ENCODE data around the gene MAML3.

The MAML3 gene

GRCh38 chr4:139756391-139757180 is 397.4 kb downstream of the MAML3 start:
- no peak for DNase-seq (ENCODE audit: low read depth)

GRCh38 chr4:139754938-139755337 is 399.0 kb downstream of the MAML3 start:
- DNase-seq (ENCODE audit: low read depth), result no peak

- DNase-seq (ENCODE audit: low read depth), result no peak
Measured at GRCh38 chr4:139753686-139754085, 400.3 kb downstream of the MAML3 start.

GRCh38 chr4:139749835-139750498 is 404.0 kb downstream of the MAML3 start:
- no peak for DNase-seq (ENCODE audit: low read depth)

DNA sequence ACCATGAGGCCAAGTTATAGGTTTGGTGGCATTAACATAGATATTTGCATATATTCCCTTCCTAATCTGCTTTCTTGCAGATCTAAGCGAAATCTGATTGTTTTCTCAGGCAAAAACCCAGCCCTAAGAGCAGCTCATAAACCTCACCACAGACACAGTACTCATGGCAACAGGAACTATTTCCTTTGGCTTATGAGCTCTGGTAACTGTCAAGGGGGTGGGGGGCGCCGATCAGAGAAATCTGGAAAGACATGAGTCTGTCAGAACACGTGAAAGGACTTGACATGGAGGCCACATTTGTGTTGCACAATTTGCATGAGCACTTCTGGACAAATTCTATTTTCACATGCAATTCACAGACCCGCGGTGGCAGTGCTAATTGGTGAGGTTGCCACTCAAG is 404.6 kb downstream of the MAML3 start:
- no peak for DNase-seq (ENCODE audit: low read depth)

DNA sequence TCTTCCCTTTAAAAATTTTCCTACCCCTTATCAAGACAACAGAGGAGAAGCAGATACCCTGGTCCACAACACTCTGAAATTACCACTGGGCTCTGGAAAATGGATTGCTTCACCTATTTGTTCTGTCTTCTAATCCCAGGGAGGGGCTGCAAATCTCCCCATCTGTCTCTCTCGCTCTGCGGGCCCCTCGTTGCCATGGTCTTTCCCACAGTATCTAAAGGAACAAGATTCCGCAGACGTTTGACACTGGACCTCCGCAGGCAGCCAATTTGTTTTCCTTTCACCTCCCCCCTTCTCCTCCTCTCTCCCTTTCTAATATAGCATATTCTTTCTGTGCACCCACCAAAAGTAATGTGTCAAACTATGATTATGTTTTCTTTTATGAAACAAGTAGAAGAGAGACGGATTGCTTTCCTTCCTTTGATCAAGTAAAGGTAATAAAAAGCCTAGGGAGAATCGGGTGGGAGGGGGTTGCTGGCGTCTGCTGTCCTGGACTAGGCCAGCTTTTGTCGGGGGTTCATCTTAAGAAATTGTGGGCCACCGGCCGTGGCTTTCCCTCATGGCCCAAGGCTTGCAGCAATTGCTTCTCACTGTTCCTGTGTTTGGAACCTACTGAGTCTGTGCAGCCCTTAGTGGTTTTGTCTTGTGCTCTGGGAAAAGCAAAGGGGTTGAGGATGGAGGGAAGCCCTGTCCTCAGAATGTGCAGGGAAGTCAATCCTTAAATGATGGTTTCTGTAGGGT is 407.4 kb downstream of the MAML3 start:
- DNase-seq (ENCODE audit: low read depth), result no peak

- DNase-seq (ENCODE audit: low read depth), result no peak
Measured at GRCh38 chr4:139745111-139745639, 408.8 kb downstream of the MAML3 start.

GRCh38 chr4:139744232-139744631 is 409.8 kb downstream of the MAML3 start:
- DNase-seq (ENCODE audit: low read depth), result no peak

DNA sequence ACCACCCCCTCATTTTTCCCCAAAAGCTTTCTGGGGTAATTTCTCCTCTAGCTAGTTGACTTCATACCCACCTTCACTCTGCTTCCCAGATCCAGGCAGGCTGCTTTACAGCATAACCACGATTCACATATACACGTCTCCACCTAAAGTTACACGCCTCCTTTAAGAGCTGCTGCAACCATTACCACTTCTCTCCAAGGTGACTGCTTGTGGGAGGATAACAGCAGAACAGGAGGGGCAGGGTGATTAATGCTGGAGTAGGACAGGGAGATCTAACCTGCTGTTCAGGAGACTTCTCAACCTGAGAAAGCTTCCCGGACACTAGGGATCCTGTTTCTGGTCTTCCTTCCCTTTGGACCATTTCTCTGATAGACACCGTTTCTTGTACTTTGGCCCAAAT is 411.0 kb downstream of the MAML3 start:
- no peak for DNase-seq (ENCODE audit: low read depth)

DNA sequence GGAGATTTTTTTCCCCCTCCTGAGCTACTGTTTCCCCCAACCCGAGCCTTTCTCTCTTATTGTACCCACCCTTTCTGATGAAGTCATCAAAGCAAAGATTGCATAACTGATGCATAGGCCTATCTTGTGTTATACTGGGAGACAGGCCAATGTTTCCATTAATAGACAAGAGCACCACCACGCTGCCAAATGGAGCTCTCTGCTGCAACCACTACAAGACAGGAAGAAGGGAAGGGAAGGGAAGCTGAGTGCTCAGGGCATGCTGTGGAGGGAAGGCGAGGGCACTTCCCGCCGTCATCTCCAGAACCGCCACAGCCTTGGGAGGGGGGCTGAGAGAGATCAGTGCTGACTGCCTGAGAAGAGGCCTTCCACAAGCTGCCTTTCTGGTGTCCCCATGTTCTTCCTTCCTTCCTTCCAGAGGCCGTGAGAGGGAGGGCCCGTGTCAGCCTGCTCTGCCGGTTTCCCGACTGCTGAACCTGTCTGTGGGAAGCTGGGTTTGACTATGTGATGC is 413.4 kb downstream of the MAML3 start:
- DNase-seq (ENCODE audit: low read depth), result no peak

DNA sequence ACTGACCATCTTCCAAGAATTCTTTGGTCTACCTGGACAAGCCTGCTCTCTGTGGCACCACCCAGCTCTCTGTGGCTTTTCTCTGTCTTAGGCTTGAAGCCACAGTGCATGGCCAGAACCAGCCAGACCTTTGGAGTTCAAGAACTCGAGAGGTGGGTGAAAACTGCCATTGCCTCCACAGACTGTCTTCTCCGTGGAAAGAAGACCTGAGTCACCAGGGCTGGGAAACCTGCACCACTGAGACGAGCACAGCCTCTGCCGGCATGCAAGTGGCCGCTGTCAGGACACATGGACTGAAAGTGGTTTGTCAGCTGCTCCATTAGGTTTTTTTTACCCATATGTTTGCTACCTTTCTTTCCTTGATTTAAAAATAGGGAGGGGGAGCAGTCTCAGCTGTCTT is 413.9 kb downstream of the MAML3 start:
- DNase-seq (ENCODE audit: low read depth), result no peak

- no peak for DNase-seq (ENCODE audit: low read depth)
Measured at GRCh38 chr4:139738846-139739613, 415.0 kb downstream of the MAML3 start.

- no peak for DNase-seq (ENCODE audit: low read depth)
Measured at GRCh38 chr4:139736661-139737060, 417.3 kb downstream of the MAML3 start.

- no peak for DNase-seq (ENCODE audit: low read depth)
Measured at GRCh38 chr4:139736274-139736660, 417.7 kb downstream of the MAML3 start.

- no peak for DNase-seq (ENCODE audit: low read depth)
Measured at GRCh38 chr4:139735381-139736273, 418.4 kb downstream of the MAML3 start.

GRCh38 chr4:139734875-139735380 is 419.1 kb downstream of the MAML3 start:
- DNase-seq (ENCODE audit: low read depth), result no peak

DNA sequence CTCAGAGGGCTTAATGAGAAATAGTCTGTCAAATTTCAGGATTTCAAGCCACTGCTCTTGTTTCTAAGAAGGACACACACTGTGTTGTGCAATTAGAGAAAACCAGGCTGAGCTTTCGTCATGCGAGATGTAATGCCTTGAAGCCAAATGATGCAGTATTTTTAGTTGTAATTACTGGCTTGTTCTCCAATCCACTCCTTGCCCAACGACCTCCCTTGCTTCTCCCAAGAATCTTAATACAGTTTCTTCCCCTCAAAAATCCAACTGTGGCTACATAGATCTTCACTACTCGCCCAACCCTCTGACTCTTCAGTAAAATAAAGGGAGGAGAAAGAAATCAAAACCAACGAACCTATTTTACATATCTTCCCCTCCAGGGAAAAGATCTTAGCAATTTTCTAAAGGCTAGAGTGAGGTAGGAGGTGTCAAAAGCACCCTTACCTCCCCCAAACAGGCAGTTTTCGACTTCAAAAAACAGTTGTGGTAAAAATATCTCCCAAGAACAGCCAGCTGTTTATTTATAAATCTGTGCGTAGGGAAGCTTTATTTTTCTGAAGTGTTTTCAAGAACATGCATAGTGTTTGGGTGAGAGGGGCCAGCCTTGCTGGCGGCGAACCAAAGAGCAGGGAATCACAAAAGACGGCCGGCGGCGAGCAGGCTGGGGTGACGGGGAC is 419.6 kb downstream of the MAML3 start:
- DNase-seq (ENCODE audit: low read depth), result no peak

- no peak for DNase-seq (ENCODE audit: low read depth)
Measured at GRCh38 chr4:139732991-139733570, 420.9 kb downstream of the MAML3 start.

- no peak for DNase-seq (ENCODE audit: low read depth)
Measured at GRCh38 chr4:139728840-139729239, 425.1 kb downstream of the MAML3 start.

DNA sequence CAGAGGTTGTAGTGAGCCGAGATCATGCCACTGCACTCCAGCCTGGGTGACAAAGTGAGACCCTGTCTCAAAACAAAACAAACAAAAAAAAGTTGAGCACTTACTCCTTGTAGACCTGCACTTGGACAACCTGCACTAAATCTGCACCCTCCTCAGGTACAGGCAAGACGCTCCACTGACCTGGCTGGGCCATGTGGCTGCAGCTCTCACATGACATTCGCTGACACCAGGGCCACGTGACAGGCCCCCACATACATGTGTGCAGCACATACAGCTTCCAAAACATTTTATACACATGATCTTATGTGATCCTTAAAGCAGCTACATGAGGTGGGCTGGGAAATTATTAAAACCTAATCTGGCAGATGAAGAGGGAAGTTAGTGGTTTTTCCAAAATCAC is 425.8 kb downstream of the MAML3 start:
- no peak for DNase-seq (ENCODE audit: low read depth)

Data from CMK (cell line).